Measurements from ENCODE around the gene VASH1. TPM values are rescaled to one million over a fixed set of nuclear protein-coding genes. Genes with fewer than 3 reads are reported as not detected.

The VASH1 gene
- total RNA-seq, 1 donor from 2014 or later, result 26.0 TPM

- Mint-ChIP-seq H3K27me3 (ENCODE audit: low read depth) (no peaks in the 10 kb centered on the region), H3K27ac (ENCODE audit: unreplicated experiment) (peak overlapping the region; percentile 89), H3K4me3 (ENCODE audit: unreplicated experiment) (no peak overlapping the region), H3K9me3 (ENCODE audit: low read depth) (no peaks in the 10 kb centered on the region), H3K36me3 (ENCODE audit: low read depth) (no peaks in the 10 kb centered on the region), H3K4me1 (ENCODE audit: low read depth) (peaks cover 21% of the 10 kb centered on the region)
- peak; percentile 28 for DNase-seq (ENCODE audit: low spot score)
- peak; percentile 22 for TF ChIP-seq CTCF (IDR thresholded peaks at IDR 0.05)
Observed at GRCh38 chr14:76773188-76773885, 12.1 kb downstream of the VASH1 start.

GRCh38 chr14:76773956-76774820 lies 12.9 kb downstream of the VASH1 start:
- Mint-ChIP-seq H3K36me3 (ENCODE audit: low read depth) (no peaks in the 10 kb centered on the region), H3K9me3 (ENCODE audit: low read depth) (no peaks in the 10 kb centered on the region), H3K4me3 (ENCODE audit: unreplicated experiment) (no peak overlapping the region), H3K27me3 (ENCODE audit: low read depth) (no peaks in the 10 kb centered on the region), H3K4me1 (ENCODE audit: low read depth) (peaks cover 20% of the 10 kb centered on the region), H3K27ac (ENCODE audit: unreplicated experiment) (peak overlapping the region; percentile 89)
- no peak for TF ChIP-seq CTCF (IDR thresholded peaks at IDR 0.05)
- DNase-seq (ENCODE audit: low spot score), result no peak

- Mint-ChIP-seq H3K4me3 (ENCODE audit: unreplicated experiment) (no peak overlapping the region), H3K27me3 (ENCODE audit: low read depth) (no peaks in the 10 kb centered on the region), H3K27ac (ENCODE audit: unreplicated experiment) (no peak overlapping the region), H3K9me3 (ENCODE audit: low read depth) (no peaks in the 10 kb centered on the region), H3K4me1 (ENCODE audit: low read depth) (peaks cover 20% of the 10 kb centered on the region), H3K36me3 (ENCODE audit: low read depth) (no peaks in the 10 kb centered on the region)
- DNase-seq (ENCODE audit: low spot score), result peak; percentile 57
- TF ChIP-seq CTCF (IDR thresholded peaks at IDR 0.05), result no peak
Observed at GRCh38 chr14:76774821-76775694, 13.8 kb downstream of the VASH1 start.

- DNase-seq (ENCODE audit: low spot score), result peak; percentile 75
- H3K36me3 Mint-ChIP-seq (ENCODE audit: low read depth), result no peaks in the 10 kb centered on the region
- H3K4me3 Mint-ChIP-seq (ENCODE audit: unreplicated experiment), result no peak overlapping the region
- no peaks in the 10 kb centered on the region for H3K27me3 Mint-ChIP-seq (ENCODE audit: low read depth)
- H3K4me1 Mint-ChIP-seq (ENCODE audit: low read depth), result peaks cover 28% of the 10 kb centered on the region
- no peak for TF ChIP-seq CTCF (IDR thresholded peaks at IDR 0.05)
- no peaks in the 10 kb centered on the region for H3K9me3 Mint-ChIP-seq (ENCODE audit: low read depth)
- no peak overlapping the region for H3K27ac Mint-ChIP-seq (ENCODE audit: unreplicated experiment)
Observed at GRCh38 chr14:76775695-76776427, 14.6 kb downstream of the VASH1 start.
